Coronary artery (tissue), 2 donors: ENCODE measurements around the gene S100B.

Experiments
- DNase-seq: peaks from one replicate; pipeline ENCODE4 v3.0.0-alpha.2; 2017; ENCODE audit warnings: low spot score
- H3K27ac ChIP-seq, 2 donors: fragments of 200-600 bp; sonication (generic); one replicate each; pipeline ENCODE4 v1.5.1; 2016 to 2019
- H3K4me3 ChIP-seq: fragments of 200-600 bp; sonication (generic); 2 replicates; pipeline ENCODE4 v1.5.1; 2016; ENCODE audit warnings: mild to moderate bottlenecking, moderate library complexity
- CTCF ChIP-seq: fragments of 200-600 bp; sonication (generic); IDR thresholded peaks from one replicate; pipeline ENCODE4 v1.5.1; 2019; ENCODE audit warnings: antibody characterized with exemption

S100B gene

GRCh38 chr21:46569081-46569480 is 35.8 kb downstream of the S100B start:
- no peak for TF ChIP-seq CTCF
- no peak overlapping the region for H3K4me3 ChIP-seq
- H3K27ac ChIP-seq: no peak overlapping the region
- DNase-seq: no peak

GRCh38 chr21:46568562-46568961 is 36.3 kb downstream of the S100B start:
- no peak for DNase-seq
- H3K4me3 ChIP-seq: no peak overlapping the region
- no peak overlapping the region for H3K27ac ChIP-seq
- TF ChIP-seq CTCF: no peak

- Histone ChIP-seq H3K4me3 (no peak overlapping the region), H3K27ac (no peak overlapping the region)
- DNase-seq: no peak
- no peak for TF ChIP-seq CTCF
Measured at GRCh38 chr21:46567348-46567747, 37.5 kb downstream of the S100B start.

GRCh38 chr21:46564391-46564790 is 40.5 kb downstream of the S100B start:
- no peak for DNase-seq
- TF ChIP-seq CTCF: no peak
- Histone ChIP-seq H3K27ac (no peak overlapping the region), H3K4me3 (no peak overlapping the region)

- H3K27ac ChIP-seq: no peak overlapping the region
- DNase-seq: no peak
- TF ChIP-seq CTCF: no peak
- H3K4me3 ChIP-seq: no peak overlapping the region
Measured at GRCh38 chr21:46562964-46563607, 41.8 kb downstream of the S100B start.

- Histone ChIP-seq H3K27ac (no peak overlapping the region), H3K4me3 (no peak overlapping the region)
- no peak for DNase-seq
- no peak for TF ChIP-seq CTCF
Measured at GRCh38 chr21:46562472-46562871, 42.4 kb downstream of the S100B start.

- no peak for TF ChIP-seq CTCF
- DNase-seq: no peak
- no peak overlapping the region for H3K27ac ChIP-seq
Measured at GRCh38 chr21:46561445-46562090, 43.3 kb downstream of the S100B start.

More at GRCh38 chr21:46561445-46562090, 43.3 kb downstream of the S100B start:
- H3K4me3 ChIP-seq: no peak overlapping the region
